Endothelial cell (in vitro differentiated cells): Measurements from ENCODE around the gene LMO7. TPM values are rescaled to one million over a fixed set of nuclear protein-coding genes. Genes with fewer than 3 reads are reported as not detected.

Experiments
- DNase-seq: peaks from one replicate; pipeline ENCODE4 v3.0.0; 2021; ENCODE audit warnings: low spot score
- H3K27ac Mint-ChIP-seq: one replicate; pipeline ENCODE4 v1.8.0; 2021; ENCODE audit warnings: mixed read lengths, inconsistent platforms; ENCODE audit not compliant: unreplicated experiment
- H3K27me3 Mint-ChIP-seq: one replicate; pipeline ENCODE4 v1.8.0; 2021; ENCODE audit warnings: mild to moderate bottlenecking, moderate library complexity, mixed read lengths, inconsistent platforms; ENCODE audit not compliant: unreplicated experiment
- H3K36me3 Mint-ChIP-seq: one replicate; pipeline ENCODE4 v1.8.0; 2021; ENCODE audit warnings: mild to moderate bottlenecking, low read depth, mixed read lengths, inconsistent platforms; ENCODE audit not compliant: unreplicated experiment
- H3K4me1 Mint-ChIP-seq: one replicate; pipeline ENCODE4 v1.8.0; 2021; ENCODE audit warnings: mild to moderate bottlenecking, mixed read lengths, inconsistent platforms; ENCODE audit not compliant: unreplicated experiment
- H3K4me3 Mint-ChIP-seq: one replicate; pipeline ENCODE4 v1.8.0; 2021; ENCODE audit warnings: mild to moderate bottlenecking, mixed read lengths, inconsistent platforms; ENCODE audit not compliant: unreplicated experiment
- H3K9me3 Mint-ChIP-seq: one replicate; pipeline ENCODE4 v1.8.0; 2021; ENCODE audit warnings: mixed read lengths, inconsistent platforms; ENCODE audit not compliant: unreplicated experiment
- total RNA-seq: library from RNA; stranded (reverse); fragmentation: NEBNext Ultra II Directional; extraction: Animal tissue kit (Norgen Biotek cat#: 25700); gene quantifications from one replicate; pipeline ENCODE4 v1.2.1, GENCODE V29; 2021; ENCODE audit not compliant: unreplicated experiment
- TF ChIP-seq, protein P1 (sequence below): fragments of 200-600 bp; sonication (generic); IDR thresholded peaks from one replicate; pipeline ENCODE4 v1.5.0; 2021; ENCODE audit warnings: antibody characterized with exemption; ENCODE audit not compliant: unreplicated experiment

The LMO7 gene
- total RNA-seq, 1 donor from 2014 or later = 5.7 TPM

- Mint-ChIP-seq H3K27ac (no peak overlapping the region), H3K4me1 (no peaks in the 10 kb centered on the region), H3K4me3 (no peak overlapping the region), H3K27me3 (peaks cover 1% of the 10 kb centered on the region), H3K36me3 (no peaks in the 10 kb centered on the region), H3K9me3 (no peaks in the 10 kb centered on the region)
- DNase-seq = no peak
- TF ChIP-seq, protein P1, sequence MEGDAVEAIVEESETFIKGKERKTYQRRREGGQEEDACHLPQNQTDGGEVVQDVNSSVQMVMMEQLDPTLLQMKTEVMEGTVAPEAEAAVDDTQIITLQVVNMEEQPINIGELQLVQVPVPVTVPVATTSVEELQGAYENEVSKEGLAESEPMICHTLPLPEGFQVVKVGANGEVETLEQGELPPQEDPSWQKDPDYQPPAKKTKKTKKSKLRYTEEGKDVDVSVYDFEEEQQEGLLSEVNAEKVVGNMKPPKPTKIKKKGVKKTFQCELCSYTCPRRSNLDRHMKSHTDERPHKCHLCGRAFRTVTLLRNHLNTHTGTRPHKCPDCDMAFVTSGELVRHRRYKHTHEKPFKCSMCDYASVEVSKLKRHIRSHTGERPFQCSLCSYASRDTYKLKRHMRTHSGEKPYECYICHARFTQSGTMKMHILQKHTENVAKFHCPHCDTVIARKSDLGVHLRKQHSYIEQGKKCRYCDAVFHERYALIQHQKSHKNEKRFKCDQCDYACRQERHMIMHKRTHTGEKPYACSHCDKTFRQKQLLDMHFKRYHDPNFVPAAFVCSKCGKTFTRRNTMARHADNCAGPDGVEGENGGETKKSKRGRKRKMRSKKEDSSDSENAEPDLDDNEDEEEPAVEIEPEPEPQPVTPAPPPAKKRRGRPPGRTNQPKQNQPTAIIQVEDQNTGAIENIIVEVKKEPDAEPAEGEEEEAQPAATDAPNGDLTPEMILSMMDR = no peak
Measured at GRCh38 chr13:75652726-75653125, 16.6 kb downstream of the LMO7 start.

DNA sequence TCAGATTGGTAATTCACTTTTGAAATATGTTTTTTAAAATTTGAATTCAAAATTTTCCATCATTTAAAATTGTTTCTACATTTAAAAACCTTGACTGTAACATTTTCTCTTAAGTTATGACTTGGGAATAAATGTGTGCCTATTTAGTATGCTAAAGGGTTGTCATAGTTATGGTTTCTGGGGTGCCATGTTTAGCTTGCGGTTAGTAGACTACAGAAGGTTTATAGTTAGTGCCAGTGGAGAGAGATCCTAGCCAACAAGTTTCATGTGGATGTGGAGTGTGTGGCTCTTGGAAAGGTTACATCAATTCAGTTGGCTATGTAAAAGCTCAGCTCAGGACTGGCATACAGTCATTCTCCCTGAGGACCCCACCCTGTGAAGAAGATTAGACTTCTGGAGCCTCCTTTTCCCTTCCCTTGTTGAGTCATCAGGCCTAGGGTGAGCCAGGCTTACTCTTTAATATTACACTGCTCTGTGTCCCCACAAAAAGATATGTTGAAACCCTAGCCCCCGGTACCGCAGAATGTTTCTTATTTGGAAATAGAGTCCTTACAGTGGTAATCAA lies 20.4 kb downstream of the LMO7 start:
- Mint-ChIP-seq H3K27me3 (no peaks in the 10 kb centered on the region), H3K4me1 (no peaks in the 10 kb centered on the region), H3K9me3 (no peaks in the 10 kb centered on the region), H3K27ac (no peak overlapping the region), H3K36me3 (no peaks in the 10 kb centered on the region), H3K4me3 (no peak overlapping the region)
- no peak for DNase-seq
- TF ChIP-seq, protein P1 = no peak

DNA sequence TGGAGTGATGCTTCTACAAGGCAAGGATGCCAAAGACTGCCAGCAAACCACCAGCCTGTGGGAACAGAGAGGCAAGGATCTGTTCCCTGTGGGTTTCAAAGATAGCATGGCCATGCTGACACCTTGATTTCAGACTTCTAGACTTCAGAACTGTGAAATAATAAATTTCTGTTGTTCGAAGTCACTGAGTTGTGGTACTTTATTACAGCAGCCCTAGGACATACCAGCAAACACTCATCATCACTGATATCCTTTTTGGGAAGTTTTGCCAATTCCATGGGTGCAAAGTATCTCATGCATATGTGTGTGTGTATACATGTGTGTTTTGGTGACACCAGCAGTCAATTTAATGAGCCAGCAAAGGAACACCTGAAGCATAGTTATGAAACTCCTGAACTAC lies 21.0 kb downstream of the LMO7 start:
- no peak overlapping the region for H3K4me3 Mint-ChIP-seq
- no peaks in the 10 kb centered on the region for H3K27me3 Mint-ChIP-seq
- H3K4me1 Mint-ChIP-seq = no peaks in the 10 kb centered on the region
- TF ChIP-seq, protein P1 = no peak
- no peak for DNase-seq
- no peaks in the 10 kb centered on the region for H3K36me3 Mint-ChIP-seq
- H3K27ac Mint-ChIP-seq = no peak overlapping the region
- H3K9me3 Mint-ChIP-seq = no peaks in the 10 kb centered on the region

GRCh38 chr13:75660694-75661093 lies 24.6 kb downstream of the LMO7 start:
- H3K9me3 Mint-ChIP-seq = no peaks in the 10 kb centered on the region
- H3K4me1 Mint-ChIP-seq = no peaks in the 10 kb centered on the region
- DNase-seq = no peak
- H3K27ac Mint-ChIP-seq = no peak overlapping the region
- no peaks in the 10 kb centered on the region for H3K36me3 Mint-ChIP-seq
- no peaks in the 10 kb centered on the region for H3K27me3 Mint-ChIP-seq
- TF ChIP-seq, protein P1 = no peak
- H3K4me3 Mint-ChIP-seq = no peak overlapping the region

- Mint-ChIP-seq H3K4me3 (no peak overlapping the region), H3K27me3 (no peaks in the 10 kb centered on the region), H3K36me3 (no peaks in the 10 kb centered on the region), H3K27ac (no peak overlapping the region), H3K9me3 (no peaks in the 10 kb centered on the region), H3K4me1 (no peaks in the 10 kb centered on the region)
- TF ChIP-seq, protein P1 = no peak
- no peak for DNase-seq
Measured at GRCh38 chr13:75661443-75661842, 25.3 kb downstream of the LMO7 start.
